ENCODE results near the gene HDC. TPM values are rescaled to one million over a fixed set of nuclear protein-coding genes. Genes with fewer than 3 reads are reported as not detected.

HDC gene
- total RNA-seq (ENCODE audit: insufficient read depth, low replicate concordance) = 6.5 TPM

- no peak for DNase-seq (ENCODE audit: low spot score)
Observed at GRCh38 chr15:50265620-50266019, at the start of gene HDC. Gene HDC, minus strand, starts transcription at chr15:50265726. Its CDS starts 103 bp downstream, at chr15:50265623.

GRCh38 chr15:50312636-50313035 lies 47.1 kb upstream of the HDC start:
- DNase-seq (ENCODE audit: low spot score) = no peak

GRCh38 chr15:50307799-50308198 lies 42.3 kb upstream of the HDC start:
- DNase-seq (ENCODE audit: low spot score) = no peak

GRCh38 chr15:50304836-50305235 lies 39.3 kb upstream of the HDC start:
- no peak for DNase-seq (ENCODE audit: low spot score)

- DNase-seq (ENCODE audit: low spot score) = no peak
Observed at GRCh38 chr15:50302581-50302980, 37.1 kb upstream of the HDC start.

- no peak for DNase-seq (ENCODE audit: low spot score)
Observed at GRCh38 chr15:50298340-50298739, 32.8 kb upstream of the HDC start.

GRCh38 chr15:50295966-50296365 lies 30.4 kb upstream of the HDC start:
- no peak for DNase-seq (ENCODE audit: low spot score)

GRCh38 chr15:50289749-50290148 lies 24.2 kb upstream of the HDC start:
- no peak for DNase-seq (ENCODE audit: low spot score)

- DNase-seq (ENCODE audit: low spot score) = no peak
Observed at GRCh38 chr15:50287324-50288116, 22.0 kb upstream of the HDC start.

GRCh38 chr15:50281427-50281826 lies 15.9 kb upstream of the HDC start:
- DNase-seq (ENCODE audit: low spot score) = no peak

GRCh38 chr15:50280271-50280670 lies 14.7 kb upstream of the HDC start:
- no peak for DNase-seq (ENCODE audit: low spot score)

GRCh38 chr15:50278496-50278895 lies 13.0 kb upstream of the HDC start:
- DNase-seq (ENCODE audit: low spot score) = no peak

- DNase-seq (ENCODE audit: low spot score) = no peak
Observed at GRCh38 chr15:50277370-50277769, 11.8 kb upstream of the HDC start.

GRCh38 chr15:50275908-50276307 lies 10.4 kb upstream of the HDC start:
- DNase-seq (ENCODE audit: low spot score) = no peak

- DNase-seq (ENCODE audit: low spot score) = no peak
Observed at GRCh38 chr15:50275091-50275490, 9.6 kb upstream of the HDC start.

- no peak for DNase-seq (ENCODE audit: low spot score)
Observed at GRCh38 chr15:50267577-50267976, 2.1 kb upstream of the HDC start.

- DNase-seq (ENCODE audit: low spot score) = no peak
Observed at GRCh38 chr15:50262533-50262932, 3.0 kb downstream of the HDC start.

- DNase-seq (ENCODE audit: low spot score) = no peak
Observed at GRCh38 chr15:50261981-50262380, 3.5 kb downstream of the HDC start.

- no peak for DNase-seq (ENCODE audit: low spot score)
Observed at GRCh38 chr15:50260969-50261496, 4.5 kb downstream of the HDC start.

- no peak for DNase-seq (ENCODE audit: low spot score)
Observed at GRCh38 chr15:50259276-50259675, 6.2 kb downstream of the HDC start.

GRCh38 chr15:50257924-50258323 lies 7.6 kb downstream of the HDC start:
- DNase-seq (ENCODE audit: low spot score) = no peak

- no peak for DNase-seq (ENCODE audit: low spot score)
Observed at GRCh38 chr15:50257332-50257731, 8.2 kb downstream of the HDC start.
